OCI-LY3 (cell line): Measurements from ENCODE around the gene UBE2E2.

Source experiments
- EZH2phosphoT487 ChIP-seq: fragments of 200-600 bp; shearing (Covaris generic); IDR thresholded peaks from 2 replicates; pipeline ENCODE4 v1.6.1; 2018; ENCODE audit warnings: antibody characterized with exemption, mixed run types, low read depth
- TF ChIP-seq, protein P1 (sequence below): fragments of 200-600, 300-600 bp; sonication (generic); IDR thresholded peaks from 2 replicates; pipeline ENCODE4 v1.5.1; 2014; ENCODE audit warnings: antibody characterized with exemption, low read length, low read depth

DNA sequence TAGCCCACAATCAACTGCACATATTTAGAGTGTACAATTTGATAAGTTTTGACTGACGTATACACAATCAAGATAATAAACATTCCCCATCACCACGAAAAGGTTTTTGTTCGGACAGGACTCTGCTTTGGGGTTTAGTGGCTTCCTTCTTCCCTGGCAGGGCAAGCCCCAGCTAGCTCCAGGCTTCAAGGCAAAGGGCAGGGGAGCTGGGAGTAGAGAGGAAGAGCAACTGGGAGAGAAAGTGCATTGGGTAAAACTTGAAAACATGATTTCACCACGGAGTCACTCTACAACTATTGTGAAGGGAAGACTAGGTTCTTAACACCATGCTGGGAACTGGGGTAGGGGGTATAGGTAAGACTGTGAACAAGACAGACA lies 417.5 kb downstream of the UBE2E2 start:
- TF ChIP-seq, protein P1, sequence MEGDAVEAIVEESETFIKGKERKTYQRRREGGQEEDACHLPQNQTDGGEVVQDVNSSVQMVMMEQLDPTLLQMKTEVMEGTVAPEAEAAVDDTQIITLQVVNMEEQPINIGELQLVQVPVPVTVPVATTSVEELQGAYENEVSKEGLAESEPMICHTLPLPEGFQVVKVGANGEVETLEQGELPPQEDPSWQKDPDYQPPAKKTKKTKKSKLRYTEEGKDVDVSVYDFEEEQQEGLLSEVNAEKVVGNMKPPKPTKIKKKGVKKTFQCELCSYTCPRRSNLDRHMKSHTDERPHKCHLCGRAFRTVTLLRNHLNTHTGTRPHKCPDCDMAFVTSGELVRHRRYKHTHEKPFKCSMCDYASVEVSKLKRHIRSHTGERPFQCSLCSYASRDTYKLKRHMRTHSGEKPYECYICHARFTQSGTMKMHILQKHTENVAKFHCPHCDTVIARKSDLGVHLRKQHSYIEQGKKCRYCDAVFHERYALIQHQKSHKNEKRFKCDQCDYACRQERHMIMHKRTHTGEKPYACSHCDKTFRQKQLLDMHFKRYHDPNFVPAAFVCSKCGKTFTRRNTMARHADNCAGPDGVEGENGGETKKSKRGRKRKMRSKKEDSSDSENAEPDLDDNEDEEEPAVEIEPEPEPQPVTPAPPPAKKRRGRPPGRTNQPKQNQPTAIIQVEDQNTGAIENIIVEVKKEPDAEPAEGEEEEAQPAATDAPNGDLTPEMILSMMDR, result no peak
- TF ChIP-seq EZH2phosphoT487, result no peak
